ENCODE measurements around the gene SIL1. TPM values are rescaled to one million over a fixed set of nuclear protein-coding genes. Genes with fewer than 3 reads are reported as not detected.

Gene SIL1
- total and polyA plus RNA-seq, 2 donors (not counting 1 experiment from before 2014, with no cell fraction given): 66.4 to 85.5 TPM

- H3K36me3 ChIP-seq (ENCODE audit: control insufficient read depth, insufficient read depth, low read length): no peaks in the 10 kb centered on the region
- H3K4me1 ChIP-seq (ENCODE audit: control insufficient read depth, extremely low read depth, insufficient read depth, low read length): peaks cover 3% of the 10 kb centered on the region
- H3K9ac ChIP-seq (ENCODE audit: insufficient read depth, low read length): no peak overlapping the region
- no peaks in the 10 kb centered on the region for H3K27me3 ChIP-seq (ENCODE audit: control insufficient read depth, insufficient read depth, low read length)
- H4K20me1 ChIP-seq (ENCODE audit: control insufficient read depth, extremely low read depth, insufficient read depth, low read length): no peaks in the 10 kb centered on the region
- no peak for TF ChIP-seq EZH2 (IDR thresholded peaks at IDR 0.05; ENCODE audit: low read length, missing control alignments)
- TF ChIP-seq, protein P1, sequence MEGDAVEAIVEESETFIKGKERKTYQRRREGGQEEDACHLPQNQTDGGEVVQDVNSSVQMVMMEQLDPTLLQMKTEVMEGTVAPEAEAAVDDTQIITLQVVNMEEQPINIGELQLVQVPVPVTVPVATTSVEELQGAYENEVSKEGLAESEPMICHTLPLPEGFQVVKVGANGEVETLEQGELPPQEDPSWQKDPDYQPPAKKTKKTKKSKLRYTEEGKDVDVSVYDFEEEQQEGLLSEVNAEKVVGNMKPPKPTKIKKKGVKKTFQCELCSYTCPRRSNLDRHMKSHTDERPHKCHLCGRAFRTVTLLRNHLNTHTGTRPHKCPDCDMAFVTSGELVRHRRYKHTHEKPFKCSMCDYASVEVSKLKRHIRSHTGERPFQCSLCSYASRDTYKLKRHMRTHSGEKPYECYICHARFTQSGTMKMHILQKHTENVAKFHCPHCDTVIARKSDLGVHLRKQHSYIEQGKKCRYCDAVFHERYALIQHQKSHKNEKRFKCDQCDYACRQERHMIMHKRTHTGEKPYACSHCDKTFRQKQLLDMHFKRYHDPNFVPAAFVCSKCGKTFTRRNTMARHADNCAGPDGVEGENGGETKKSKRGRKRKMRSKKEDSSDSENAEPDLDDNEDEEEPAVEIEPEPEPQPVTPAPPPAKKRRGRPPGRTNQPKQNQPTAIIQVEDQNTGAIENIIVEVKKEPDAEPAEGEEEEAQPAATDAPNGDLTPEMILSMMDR (conservative IDR thresholded peaks at IDR 0.05 in 1 of 2, IDR thresholded peaks at IDR 0.05 in 1 of 2; ENCODE audit: low read depth in 1 of 2, low read length in 2 of 2): no peak
- H3K4me3 ChIP-seq (replicated peaks in 1 of 4; ENCODE audit: control extremely low read depth in 1 of 4, insufficient read depth in 1 of 4, low read depth in 3 of 4, low read length in 4 of 4): no peak overlapping the region
- H3K9me3 ChIP-seq (ENCODE audit: control insufficient read depth, insufficient read depth, low read depth, low read length): no peaks in the 10 kb centered on the region
- no peak for DNase-seq (ENCODE audit: low read depth in 2 of 2)
- no peak overlapping the region for H2AFZ ChIP-seq (ENCODE audit: low read length)
- H3K27ac ChIP-seq (ENCODE audit: insufficient read depth, low read length): no peak overlapping the region
- H3K4me2 ChIP-seq (ENCODE audit: extremely low read depth, insufficient read depth, low read length): no peak overlapping the region
- no peaks in the 10 kb centered on the region for H3K79me2 ChIP-seq (ENCODE audit: control insufficient read depth, insufficient read depth, low read length)
Observed at GRCh38 chr5:138962614-138963370, 235.4 kb downstream of the SIL1 start.

DNA sequence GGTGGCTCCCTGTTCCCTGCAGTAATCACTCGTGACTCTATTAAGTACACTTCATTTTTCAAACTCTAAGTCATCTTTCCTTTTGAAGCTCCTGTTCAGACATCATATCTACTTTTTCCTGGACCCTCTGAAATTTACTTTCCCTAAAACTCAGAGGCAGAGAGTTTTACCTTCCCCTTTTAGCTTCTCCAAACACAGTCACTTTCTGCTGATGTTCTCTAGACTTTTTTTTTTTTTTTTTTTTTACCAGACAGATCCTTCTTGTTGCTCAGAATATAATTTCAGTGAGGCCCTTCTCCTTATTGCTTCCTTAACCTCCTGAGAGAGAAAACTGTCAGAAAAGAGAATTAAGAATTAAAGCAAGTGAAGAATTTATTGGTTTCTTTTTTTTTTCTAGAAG is 236.4 kb downstream of the SIL1 start:
- Histone ChIP-seq H2AFZ (ENCODE audit: low read length) (no peak overlapping the region), H3K4me3 (replicated peaks in 1 of 4; ENCODE audit: control extremely low read depth in 1 of 4, insufficient read depth in 1 of 4, low read depth in 3 of 4, low read length in 4 of 4) (no peak overlapping the region), H3K4me1 (ENCODE audit: control insufficient read depth, extremely low read depth, insufficient read depth, low read length) (peaks cover 3% of the 10 kb centered on the region), H3K79me2 (ENCODE audit: control insufficient read depth, insufficient read depth, low read length) (no peaks in the 10 kb centered on the region), H3K4me2 (ENCODE audit: extremely low read depth, insufficient read depth, low read length) (no peak overlapping the region), H3K27ac (ENCODE audit: insufficient read depth, low read length) (no peak overlapping the region), H3K27me3 (ENCODE audit: control insufficient read depth, insufficient read depth, low read length) (no peaks in the 10 kb centered on the region), H4K20me1 (ENCODE audit: control insufficient read depth, extremely low read depth, insufficient read depth, low read length) (no peaks in the 10 kb centered on the region), H3K36me3 (ENCODE audit: control insufficient read depth, insufficient read depth, low read length) (no peaks in the 10 kb centered on the region), H3K9ac (ENCODE audit: insufficient read depth, low read length) (no peak overlapping the region), H3K9me3 (ENCODE audit: control insufficient read depth, insufficient read depth, low read depth, low read length) (no peaks in the 10 kb centered on the region)
- DNase-seq (ENCODE audit: low read depth in 2 of 2): no peak
- TF ChIP-seq, protein P1 (conservative IDR thresholded peaks at IDR 0.05 in 1 of 2, IDR thresholded peaks at IDR 0.05 in 1 of 2; ENCODE audit: low read depth in 1 of 2, low read length in 2 of 2): no peak
- no peak for TF ChIP-seq EZH2 (IDR thresholded peaks at IDR 0.05; ENCODE audit: low read length, missing control alignments)

GRCh38 chr5:138961221-138961620 is 236.9 kb downstream of the SIL1 start:
- Histone ChIP-seq H2AFZ (ENCODE audit: low read length) (no peak overlapping the region), H3K27ac (ENCODE audit: insufficient read depth, low read length) (no peak overlapping the region), H3K4me1 (ENCODE audit: control insufficient read depth, extremely low read depth, insufficient read depth, low read length) (peaks cover 3% of the 10 kb centered on the region), H3K4me2 (ENCODE audit: extremely low read depth, insufficient read depth, low read length) (no peak overlapping the region), H3K27me3 (ENCODE audit: control insufficient read depth, insufficient read depth, low read length) (no peaks in the 10 kb centered on the region), H3K36me3 (ENCODE audit: control insufficient read depth, insufficient read depth, low read length) (no peaks in the 10 kb centered on the region), H4K20me1 (ENCODE audit: control insufficient read depth, extremely low read depth, insufficient read depth, low read length) (no peaks in the 10 kb centered on the region), H3K9ac (ENCODE audit: insufficient read depth, low read length) (no peak overlapping the region), H3K4me3 (replicated peaks in 1 of 4; ENCODE audit: control extremely low read depth in 1 of 4, insufficient read depth in 1 of 4, low read depth in 3 of 4, low read length in 4 of 4) (no peak overlapping the region), H3K9me3 (ENCODE audit: control insufficient read depth, insufficient read depth, low read depth, low read length) (no peaks in the 10 kb centered on the region), H3K79me2 (ENCODE audit: control insufficient read depth, insufficient read depth, low read length) (no peaks in the 10 kb centered on the region)
- TF ChIP-seq EZH2 (IDR thresholded peaks at IDR 0.05; ENCODE audit: low read length, missing control alignments): no peak
- TF ChIP-seq, protein P1 (conservative IDR thresholded peaks at IDR 0.05 in 1 of 2, IDR thresholded peaks at IDR 0.05 in 1 of 2; ENCODE audit: low read depth in 1 of 2, low read length in 2 of 2): no peak
- no peak for DNase-seq (ENCODE audit: low read depth in 2 of 2)

Data from fibroblast of lung (primary cell).